Measurements from ENCODE around the gene PHEX.

Gene PHEX

GRCh38 chrX:22032084-22032483 lies at the start of gene PHEX:
Gene PHEX (plus strand): TSS chrX:22032325. CDS start chrX:22033006, 681 bp downstream.
- no peaks in the 10 kb centered on the region for H3K9me3 Mint-ChIP-seq
- H3K27ac Mint-ChIP-seq, result peak within 1 kb of the TSS; percentile 64 to 84 (median 82)
- TF ChIP-seq CTCF (IDR thresholded peaks at IDR 0.05; ENCODE audit: unreplicated experiment in 3 of 3), result no peak
- peaks cover 22% of the 10 kb centered on the region for H3K4me1 Mint-ChIP-seq
- H3K36me3 Mint-ChIP-seq (ENCODE audit: low read depth), result no peaks in the 10 kb centered on the region
- peak within 1 kb of the TSS in 2 of 3 experiments; percentile 58 to 75 for H3K4me3 Mint-ChIP-seq
- H3K27me3 Mint-ChIP-seq (ENCODE audit: low read depth), result peaks cover 5% of the 10 kb centered on the region

- H3K27ac Mint-ChIP-seq, result peak overlapping the region; percentile 16 to 29 (median 21)
- H3K27me3 Mint-ChIP-seq (ENCODE audit: low read depth), result no peaks in the 10 kb centered on the region
- peaks cover 29% of the 10 kb centered on the region for H3K4me1 Mint-ChIP-seq
- peak; percentile 95 to 99 (median 97) for TF ChIP-seq CTCF (IDR thresholded peaks at IDR 0.05; ENCODE audit: unreplicated experiment in 3 of 3)
- no peak overlapping the region for H3K4me3 Mint-ChIP-seq
- H3K36me3 Mint-ChIP-seq (ENCODE audit: low read depth), result peaks cover 49% of the 10 kb centered on the region
- no peaks in the 10 kb centered on the region for H3K9me3 Mint-ChIP-seq
Observed at GRCh38 chrX:21985332-21985777, 46.8 kb upstream of the PHEX start.

- H3K4me3 Mint-ChIP-seq, result no peak overlapping the region
- no peak for TF ChIP-seq CTCF (IDR thresholded peaks at IDR 0.05; ENCODE audit: unreplicated experiment in 3 of 3)
- peaks cover 34% of the 10 kb centered on the region for H3K4me1 Mint-ChIP-seq
- H3K36me3 Mint-ChIP-seq (ENCODE audit: low read depth), result peaks cover 55% of the 10 kb centered on the region
- no peaks in the 10 kb centered on the region for H3K27me3 Mint-ChIP-seq (ENCODE audit: low read depth)
- H3K27ac Mint-ChIP-seq, result peak overlapping the region in 1 of 3 experiments; percentile 67
- no peaks in the 10 kb centered on the region for H3K9me3 Mint-ChIP-seq
Observed at GRCh38 chrX:21986596-21986995, 45.5 kb upstream of the PHEX start.

- Mint-ChIP-seq H3K36me3 (ENCODE audit: low read depth) (peaks cover 74% of the 10 kb centered on the region), H3K27ac (no peak overlapping the region), H3K9me3 (no peaks in the 10 kb centered on the region), H3K4me3 (no peak overlapping the region), H3K4me1 (peaks cover 51% of the 10 kb centered on the region), H3K27me3 (ENCODE audit: low read depth) (no peaks in the 10 kb centered on the region)
- TF ChIP-seq CTCF (IDR thresholded peaks at IDR 0.05; ENCODE audit: unreplicated experiment in 3 of 3), result no peak
Observed at GRCh38 chrX:21989384-21989783, 42.7 kb upstream of the PHEX start.

GRCh38 chrX:21990832-21991231 lies 41.3 kb upstream of the PHEX start:
- Mint-ChIP-seq H3K36me3 (ENCODE audit: low read depth) (peaks cover 77% of the 10 kb centered on the region), H3K27me3 (ENCODE audit: low read depth) (no peaks in the 10 kb centered on the region), H3K4me1 (peaks cover 50% of the 10 kb centered on the region), H3K4me3 (no peak overlapping the region), H3K27ac (peak overlapping the region in 1 of 3 experiments; percentile 1), H3K9me3 (no peaks in the 10 kb centered on the region)
- TF ChIP-seq CTCF (IDR thresholded peaks at IDR 0.05; ENCODE audit: unreplicated experiment in 3 of 3), result no peak

GRCh38 chrX:21991504-21991903 lies 40.6 kb upstream of the PHEX start:
- Mint-ChIP-seq H3K27ac (peak overlapping the region in 1 of 3 experiments; percentile 52), H3K4me1 (peaks cover 48% of the 10 kb centered on the region), H3K9me3 (no peaks in the 10 kb centered on the region), H3K27me3 (ENCODE audit: low read depth) (no peaks in the 10 kb centered on the region), H3K36me3 (ENCODE audit: low read depth) (peaks cover 82% of the 10 kb centered on the region), H3K4me3 (no peak overlapping the region)
- no peak for TF ChIP-seq CTCF (IDR thresholded peaks at IDR 0.05; ENCODE audit: unreplicated experiment in 3 of 3)
